ENCODE measurements around the gene SPATS2L. TPM values are rescaled to one million over a fixed set of nuclear protein-coding genes. Genes with fewer than 3 reads are reported as not detected.

SPATS2L gene
- total RNA-seq, 1 experiment from 2014 or later: 112 TPM

DNA sequence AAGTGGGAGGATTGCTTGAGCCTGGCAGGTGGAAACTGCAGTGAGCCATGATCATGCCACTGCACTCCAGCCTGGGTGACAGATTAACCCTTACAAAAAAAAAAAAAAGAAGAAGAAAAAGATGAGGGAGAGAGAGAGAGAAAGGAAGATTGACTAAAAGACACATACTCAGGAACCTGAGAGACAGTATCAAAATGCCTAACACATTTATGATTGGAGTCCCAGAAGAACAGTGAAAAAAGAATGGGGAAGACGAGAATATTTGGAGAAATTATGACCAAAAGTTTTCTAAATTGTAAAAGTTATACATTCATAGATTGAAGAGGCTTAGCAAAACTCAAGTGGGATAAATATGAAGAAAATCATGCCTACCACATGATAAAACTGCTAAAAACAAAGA lies 19.9 kb upstream of the SPATS2L start (continued):
- TF ChIP-seq, protein P1, sequence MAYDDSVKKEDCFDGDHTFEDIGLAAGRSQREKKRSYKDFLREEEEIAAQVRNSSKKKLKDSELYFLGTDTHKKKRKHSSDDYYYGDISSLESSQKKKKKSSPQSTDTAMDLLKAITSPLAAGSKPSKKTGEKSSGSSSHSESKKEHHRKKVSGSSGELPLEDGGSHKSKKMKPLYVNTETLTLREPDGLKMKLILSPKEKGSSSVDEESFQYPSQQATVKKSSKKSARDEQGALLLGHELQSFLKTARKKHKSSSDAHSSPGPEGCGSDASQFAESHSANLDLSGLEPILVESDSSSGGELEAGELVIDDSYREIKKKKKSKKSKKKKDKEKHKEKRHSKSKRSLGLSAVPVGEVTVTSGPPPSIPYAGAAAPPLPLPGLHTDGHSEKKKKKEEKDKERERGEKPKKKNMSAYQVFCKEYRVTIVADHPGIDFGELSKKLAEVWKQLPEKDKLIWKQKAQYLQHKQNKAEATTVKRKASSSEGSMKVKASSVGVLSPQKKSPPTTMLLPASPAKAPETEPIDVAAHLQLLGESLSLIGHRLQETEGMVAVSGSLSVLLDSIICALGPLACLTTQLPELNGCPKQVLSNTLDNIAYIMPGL (CRISPR knock-in tag; IDR thresholded peaks at IDR 0.05): no peak
- TF ChIP-seq JUN (CRISPR knock-in tag; IDR thresholded peaks at IDR 0.05): no peak

DNA sequence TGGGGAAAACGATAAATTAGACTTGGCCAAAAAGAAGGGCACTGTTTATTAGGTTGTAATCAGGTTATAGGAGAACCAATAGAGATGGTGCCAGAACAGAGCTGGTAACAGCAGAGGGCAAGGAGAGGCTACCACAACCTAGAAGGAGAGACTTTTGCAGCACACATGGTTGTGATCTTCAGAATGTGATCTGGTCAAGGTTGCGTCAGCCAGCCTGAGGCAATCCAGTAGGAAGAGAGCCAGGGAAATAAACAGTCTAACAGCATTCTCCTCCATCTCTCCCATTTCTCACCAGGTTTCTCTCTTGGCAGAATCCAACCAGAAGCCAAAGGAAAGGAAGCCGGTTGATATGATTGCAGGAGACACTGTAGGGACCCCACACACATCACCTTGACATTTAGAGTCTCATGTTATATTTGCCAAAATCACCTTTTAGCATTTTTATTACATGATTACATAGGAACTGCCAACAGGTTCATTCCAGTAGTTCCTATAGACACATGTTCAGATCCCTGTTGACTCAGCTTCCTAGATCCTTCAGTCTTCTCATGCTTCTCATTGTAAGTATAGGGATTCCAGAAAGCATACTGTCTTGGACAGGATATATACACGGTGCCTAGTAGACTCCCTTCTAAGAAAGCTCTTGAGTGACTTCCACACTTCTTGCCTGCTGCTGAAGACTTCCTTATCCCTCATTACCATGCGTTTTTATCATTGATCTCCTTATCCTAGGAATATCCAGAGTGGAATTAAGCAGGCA lies 17.6 kb upstream of the SPATS2L start:
- TF ChIP-seq TCF7 (CRISPR knock-in tag; IDR thresholded peaks at IDR 0.05; ENCODE audit: low read depth) (no peak), GABPB1 (CRISPR knock-in tag; IDR thresholded peaks at IDR 0.05) (peak; percentile 97)
- H3K9me3 Mint-ChIP-seq: peaks cover 8% of the 10 kb centered on the region
- no peaks in the 10 kb centered on the region for H3K36me3 Mint-ChIP-seq
- peak overlapping the region; percentile 13; the same call in 1 of the 2 replicates for H3K27ac Mint-ChIP-seq
- no peak for DNase-seq (ENCODE audit: low spot score)
- ATAC-seq: no peak
- H3K4me3 Mint-ChIP-seq: no peak overlapping the region
- ChIA-PET POLR2A (no interaction called here), CTCF (no interaction called here)
- H3K27me3 Mint-ChIP-seq (ENCODE audit: low read depth): no peaks in the 10 kb centered on the region
- H3K4me1 Mint-ChIP-seq: peaks cover 7% of the 10 kb centered on the region

DNA sequence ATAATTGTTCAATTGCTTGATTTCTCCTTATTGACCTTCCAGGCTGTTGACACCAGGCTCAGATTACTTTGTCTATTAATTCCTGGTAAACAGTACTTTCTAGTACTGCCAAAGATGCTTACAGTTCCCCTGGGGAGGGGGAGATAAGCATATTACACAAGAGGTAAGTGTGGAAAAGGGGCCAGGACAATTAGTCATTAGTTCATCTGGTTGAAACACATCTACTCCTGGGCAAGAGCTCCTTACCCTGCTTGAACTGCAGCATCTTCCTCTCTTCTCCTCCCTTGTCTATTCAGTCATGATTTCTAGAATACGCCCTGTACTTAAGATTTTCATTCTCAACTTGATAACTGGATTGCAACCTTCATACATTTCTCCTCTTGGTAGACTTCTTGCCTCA lies 10.4 kb upstream of the SPATS2L start:
- Mint-ChIP-seq H3K27ac (no peak overlapping the region), H3K27me3 (ENCODE audit: low read depth) (no peaks in the 10 kb centered on the region), H3K4me3 (no peak overlapping the region), H3K36me3 (no peaks in the 10 kb centered on the region), H3K9me3 (no peaks in the 10 kb centered on the region; the same call in 1 of the 2 replicates), H3K4me1 (no peaks in the 10 kb centered on the region)
- TF ChIP-seq ZNF121 (CRISPR knock-in tag; IDR thresholded peaks at IDR 0.05) (no peak), TP53 (CRISPR knock-in tag; IDR thresholded peaks at IDR 0.05) (no peak), EMX1 (CRISPR knock-in tag; IDR thresholded peaks at IDR 0.05) (no peak), ESRRA (CRISPR knock-in tag; IDR thresholded peaks at IDR 0.05; ENCODE audit: borderline replicate concordance) (no peak), ZNF219 (CRISPR knock-in tag; IDR thresholded peaks at IDR 0.05; ENCODE audit: borderline replicate concordance) (no peak), SP1 (CRISPR knock-in tag; conservative IDR thresholded peaks at IDR 0.05) (no peak), ZNF396 (CRISPR knock-in tag; IDR thresholded peaks at IDR 0.05; ENCODE audit: borderline replicate concordance) (no peak), ZNF232 (CRISPR knock-in tag; IDR thresholded peaks at IDR 0.05) (no peak), IRF2 (CRISPR knock-in tag; IDR thresholded peaks at IDR 0.05; ENCODE audit: borderline replicate concordance, low read depth) (no peak), ATF1 (CRISPR knock-in tag; IDR thresholded peaks at IDR 0.05) (no peak), RELA (CRISPR knock-in tag; IDR thresholded peaks at IDR 0.05; ENCODE audit: borderline replicate concordance) (no peak), FOXJ3 (CRISPR knock-in tag; IDR thresholded peaks at IDR 0.05; ENCODE audit: borderline replicate concordance) (no peak), RORB (CRISPR knock-in tag; IDR thresholded peaks at IDR 0.05) (no peak), CREB1 (CRISPR knock-in tag; IDR thresholded peaks at IDR 0.05) (no peak)
- TF ChIP-seq, protein P2, sequence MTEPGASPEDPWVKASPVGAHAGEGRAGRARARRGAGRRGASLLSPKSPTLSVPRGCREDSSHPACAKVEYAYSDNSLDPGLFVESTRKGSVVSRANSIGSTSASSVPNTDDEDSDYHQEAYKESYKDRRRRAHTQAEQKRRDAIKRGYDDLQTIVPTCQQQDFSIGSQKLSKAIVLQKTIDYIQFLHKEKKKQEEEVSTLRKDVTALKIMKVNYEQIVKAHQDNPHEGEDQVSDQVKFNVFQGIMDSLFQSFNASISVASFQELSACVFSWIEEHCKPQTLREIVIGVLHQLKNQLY (CRISPR knock-in tag; IDR thresholded peaks at IDR 0.05): no peak
- TF ChIP-seq, protein P3, sequence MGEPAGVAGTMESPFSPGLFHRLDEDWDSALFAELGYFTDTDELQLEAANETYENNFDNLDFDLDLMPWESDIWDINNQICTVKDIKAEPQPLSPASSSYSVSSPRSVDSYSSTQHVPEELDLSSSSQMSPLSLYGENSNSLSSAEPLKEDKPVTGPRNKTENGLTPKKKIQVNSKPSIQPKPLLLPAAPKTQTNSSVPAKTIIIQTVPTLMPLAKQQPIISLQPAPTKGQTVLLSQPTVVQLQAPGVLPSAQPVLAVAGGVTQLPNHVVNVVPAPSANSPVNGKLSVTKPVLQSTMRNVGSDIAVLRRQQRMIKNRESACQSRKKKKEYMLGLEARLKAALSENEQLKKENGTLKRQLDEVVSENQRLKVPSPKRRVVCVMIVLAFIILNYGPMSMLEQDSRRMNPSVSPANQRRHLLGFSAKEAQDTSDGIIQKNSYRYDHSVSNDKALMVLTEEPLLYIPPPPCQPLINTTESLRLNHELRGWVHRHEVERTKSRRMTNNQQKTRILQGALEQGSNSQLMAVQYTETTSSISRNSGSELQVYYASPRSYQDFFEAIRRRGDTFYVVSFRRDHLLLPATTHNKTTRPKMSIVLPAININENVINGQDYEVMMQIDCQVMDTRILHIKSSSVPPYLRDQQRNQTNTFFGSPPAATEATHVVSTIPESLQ (CRISPR knock-in tag; IDR thresholded peaks at IDR 0.05): no peak
- TF ChIP-seq, protein P4, sequence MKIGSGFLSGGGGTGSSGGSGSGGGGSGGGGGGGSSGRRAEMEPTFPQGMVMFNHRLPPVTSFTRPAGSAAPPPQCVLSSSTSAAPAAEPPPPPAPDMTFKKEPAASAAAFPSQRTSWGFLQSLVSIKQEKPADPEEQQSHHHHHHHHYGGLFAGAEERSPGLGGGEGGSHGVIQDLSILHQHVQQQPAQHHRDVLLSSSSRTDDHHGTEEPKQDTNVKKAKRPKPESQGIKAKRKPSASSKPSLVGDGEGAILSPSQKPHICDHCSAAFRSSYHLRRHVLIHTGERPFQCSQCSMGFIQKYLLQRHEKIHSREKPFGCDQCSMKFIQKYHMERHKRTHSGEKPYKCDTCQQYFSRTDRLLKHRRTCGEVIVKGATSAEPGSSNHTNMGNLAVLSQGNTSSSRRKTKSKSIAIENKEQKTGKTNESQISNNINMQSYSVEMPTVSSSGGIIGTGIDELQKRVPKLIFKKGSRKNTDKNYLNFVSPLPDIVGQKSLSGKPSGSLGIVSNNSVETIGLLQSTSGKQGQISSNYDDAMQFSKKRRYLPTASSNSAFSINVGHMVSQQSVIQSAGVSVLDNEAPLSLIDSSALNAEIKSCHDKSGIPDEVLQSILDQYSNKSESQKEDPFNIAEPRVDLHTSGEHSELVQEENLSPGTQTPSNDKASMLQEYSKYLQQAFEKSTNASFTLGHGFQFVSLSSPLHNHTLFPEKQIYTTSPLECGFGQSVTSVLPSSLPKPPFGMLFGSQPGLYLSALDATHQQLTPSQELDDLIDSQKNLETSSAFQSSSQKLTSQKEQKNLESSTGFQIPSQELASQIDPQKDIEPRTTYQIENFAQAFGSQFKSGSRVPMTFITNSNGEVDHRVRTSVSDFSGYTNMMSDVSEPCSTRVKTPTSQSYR (CRISPR knock-in tag; IDR thresholded peaks at IDR 0.05): no peak
- TF ChIP-seq, protein P5, sequence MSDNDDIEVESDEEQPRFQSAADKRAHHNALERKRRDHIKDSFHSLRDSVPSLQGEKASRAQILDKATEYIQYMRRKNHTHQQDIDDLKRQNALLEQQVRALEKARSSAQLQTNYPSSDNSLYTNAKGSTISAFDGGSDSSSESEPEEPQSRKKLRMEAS (CRISPR knock-in tag; IDR thresholded peaks at IDR 0.05): no peak
- TF ChIP-seq, protein P6, sequence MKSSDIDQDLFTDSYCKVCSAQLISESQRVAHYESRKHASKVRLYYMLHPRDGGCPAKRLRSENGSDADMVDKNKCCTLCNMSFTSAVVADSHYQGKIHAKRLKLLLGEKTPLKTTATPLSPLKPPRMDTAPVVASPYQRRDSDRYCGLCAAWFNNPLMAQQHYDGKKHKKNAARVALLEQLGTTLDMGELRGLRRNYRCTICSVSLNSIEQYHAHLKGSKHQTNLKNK (CRISPR knock-in tag; IDR thresholded peaks at IDR 0.05): no peak
- TF ChIP-seq, protein P1 (CRISPR knock-in tag; IDR thresholded peaks at IDR 0.05): no peak
- CTCF ChIA-PET: no interaction called here
- POLR2A ChIA-PET: no interaction called here
- ATAC-seq (no peak), DNase-seq (ENCODE audit: low spot score) (no peak)
